HG03439 (cell line): ENCODE measurements around the gene TAMM41.
"Not testable (repeated sequence)": the region's sequence is repeated elsewhere in the genome, so short reads cannot be mapped to it uniquely, and the experiment has no call there.

Experiments used
- ATAC-seq: cut with Tn5 transposase; IDR thresholded peaks from one replicate; pipeline ENCODE4 v1.9.1; 2021; ENCODE audit warnings: mild to moderate bottlenecking, moderate library complexity; ENCODE audit not compliant: unreplicated experiment

The TAMM41 gene

DNA sequence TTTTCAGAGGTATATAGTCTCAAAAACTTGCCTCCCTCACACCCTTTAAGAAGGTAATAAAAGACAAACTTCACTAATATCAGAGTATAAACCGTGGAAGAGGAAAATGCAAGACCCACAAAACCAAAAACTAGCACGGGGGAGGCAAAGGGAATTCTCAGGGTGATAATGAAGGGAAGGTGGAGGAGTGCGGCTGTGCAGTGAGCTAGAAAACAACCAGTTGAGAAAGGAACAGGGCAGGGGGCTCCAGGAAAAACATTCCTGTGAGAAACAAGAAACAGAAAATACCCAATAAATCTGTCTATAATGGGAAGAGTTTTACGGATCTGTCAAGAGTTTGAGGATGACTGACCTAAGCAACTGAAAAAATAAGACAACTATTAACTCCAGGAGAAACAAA lies 31.6 kb downstream of the TAMM41 start:
- no peak for ATAC-seq

DNA sequence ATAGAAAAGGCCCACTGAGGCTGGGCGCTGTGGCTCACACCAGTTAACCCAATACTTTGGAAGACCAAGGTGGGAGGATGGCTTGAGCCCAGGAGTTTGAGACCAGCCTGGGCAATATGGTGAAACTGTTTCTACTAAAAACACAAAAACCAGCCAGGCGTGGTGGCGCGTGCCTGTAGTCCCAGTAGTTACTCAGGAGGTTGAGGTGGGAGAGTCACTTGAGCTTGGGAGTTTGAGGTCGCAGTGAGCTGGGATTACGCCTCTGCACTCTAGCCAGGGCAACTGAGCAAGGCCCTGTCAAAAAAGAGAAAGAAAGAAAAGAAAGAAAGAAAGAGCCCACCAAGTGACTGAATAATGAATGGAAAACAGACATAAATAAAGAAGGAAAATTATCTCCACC lies 32.0 kb downstream of the TAMM41 start:
- no peak for ATAC-seq

DNA sequence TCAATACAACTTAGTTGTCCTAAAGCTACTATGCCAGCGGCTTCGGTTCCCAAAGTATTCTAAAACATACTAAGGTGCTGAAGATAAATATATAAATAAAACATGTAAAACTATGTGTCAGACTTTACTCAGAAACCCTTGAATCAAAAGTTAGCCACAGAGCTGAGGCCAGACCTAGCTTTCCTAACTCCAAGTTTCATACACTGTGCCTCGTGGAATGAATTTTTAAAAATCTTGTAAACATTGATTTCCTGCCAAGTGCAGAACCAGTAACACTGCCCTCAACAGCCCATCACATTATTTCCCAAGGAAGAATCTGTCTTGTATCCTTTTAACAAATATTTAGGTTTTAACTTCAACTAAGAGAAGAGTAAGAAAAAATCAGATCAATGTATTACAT lies 36.4 kb downstream of the TAMM41 start:
- no peak for ATAC-seq

DNA sequence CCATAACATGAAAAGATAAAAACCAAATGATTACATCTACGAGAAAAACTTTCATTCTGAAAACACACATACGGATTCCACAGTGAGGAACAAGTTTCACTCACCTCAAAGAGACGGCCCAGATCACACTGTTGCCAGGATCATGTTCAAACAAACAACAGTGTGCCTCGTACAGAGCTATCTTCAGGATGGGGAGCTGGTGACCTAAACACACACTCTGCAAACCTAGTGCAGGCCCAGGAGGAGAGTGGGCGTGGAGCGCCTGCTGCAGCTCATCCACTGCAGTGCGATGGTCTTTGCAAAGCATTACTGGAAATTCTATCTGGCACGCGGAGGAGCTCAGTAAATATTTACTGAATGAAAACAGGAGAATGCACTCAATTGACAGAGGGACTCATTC lies 38.5 kb downstream of the TAMM41 start:
- ATAC-seq, result no peak

DNA sequence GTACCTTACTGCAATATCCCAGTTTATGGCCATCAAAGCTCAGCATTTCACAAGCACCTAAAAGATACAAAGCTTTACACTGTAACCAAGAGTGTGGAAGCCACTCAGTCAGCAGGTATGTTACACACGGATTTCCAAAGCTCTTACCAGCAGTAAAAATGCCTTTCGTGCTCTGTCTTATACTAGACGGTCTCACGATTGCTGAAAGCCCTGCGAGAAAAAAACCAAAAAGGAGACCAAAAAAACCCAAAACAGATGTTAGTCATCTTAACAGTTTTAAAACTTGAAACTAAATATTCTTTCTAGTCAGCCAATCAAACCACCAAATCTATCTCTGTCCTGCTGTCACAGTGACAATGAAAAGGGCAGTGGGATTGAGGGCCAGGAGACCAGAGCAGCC lies 39.0 kb downstream of the TAMM41 start:
- no peak for ATAC-seq

DNA sequence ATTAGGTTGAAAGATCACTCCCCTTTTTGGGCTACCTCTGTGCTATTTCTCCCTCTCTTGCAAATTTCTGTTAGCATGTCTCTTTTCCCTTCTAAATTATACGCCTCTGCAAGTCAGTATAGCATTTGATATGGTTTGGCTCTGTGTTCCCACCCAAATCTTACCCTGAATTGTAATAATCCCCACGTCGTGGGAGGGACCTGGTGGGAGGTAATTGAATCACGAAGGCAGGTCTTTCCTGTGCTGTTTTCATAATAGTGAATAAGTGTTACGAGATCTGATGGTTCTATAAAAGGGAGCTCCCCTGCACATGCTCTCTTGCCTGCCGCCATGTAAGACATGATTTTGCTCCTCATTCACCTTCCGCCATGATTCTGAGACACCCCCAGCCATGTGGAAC lies 41.0 kb downstream of the TAMM41 start:
- no peak for ATAC-seq

DNA sequence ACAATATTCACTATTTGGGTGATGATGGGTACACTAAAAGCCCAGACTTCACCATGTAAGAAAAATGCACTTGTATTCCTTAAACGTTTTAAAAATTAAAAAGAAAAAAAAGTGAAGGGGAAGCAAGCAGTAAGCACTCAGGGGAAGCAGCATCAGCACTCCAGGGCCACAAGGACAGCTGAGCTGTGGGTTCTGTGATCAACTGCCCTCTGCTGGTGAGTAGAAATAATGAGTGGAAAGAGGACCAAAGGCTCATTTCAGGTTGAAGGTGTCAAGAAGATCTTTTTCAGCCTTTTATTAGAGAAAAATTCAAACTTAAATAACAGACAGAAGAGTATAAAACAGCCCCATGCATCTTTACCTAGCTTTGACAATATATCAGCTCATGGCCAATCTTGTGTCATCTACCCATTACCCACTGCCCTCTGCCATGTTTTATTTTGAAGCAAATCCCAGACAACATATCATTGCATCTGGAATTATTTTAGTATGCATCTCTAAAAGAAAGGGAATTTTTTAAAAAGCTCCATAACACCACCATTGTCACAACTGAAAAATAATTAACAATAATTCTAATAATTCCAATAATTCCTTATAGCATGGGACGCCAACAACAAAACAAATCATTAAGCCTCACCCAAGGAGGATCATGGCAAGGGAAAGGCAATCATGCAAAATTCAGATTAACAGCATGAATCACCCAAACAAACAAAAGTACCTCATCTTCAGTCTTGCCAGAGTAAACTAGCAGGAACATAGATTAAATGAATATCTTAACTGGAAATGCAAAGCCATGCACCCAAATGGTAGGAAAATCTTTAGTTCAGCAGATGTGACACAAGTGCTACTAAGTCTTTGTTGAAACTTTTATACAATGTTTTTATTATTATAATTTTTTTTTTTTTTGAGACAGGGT lies 42.5 kb downstream of the TAMM41 start:
- ATAC-seq, result no peak

DNA sequence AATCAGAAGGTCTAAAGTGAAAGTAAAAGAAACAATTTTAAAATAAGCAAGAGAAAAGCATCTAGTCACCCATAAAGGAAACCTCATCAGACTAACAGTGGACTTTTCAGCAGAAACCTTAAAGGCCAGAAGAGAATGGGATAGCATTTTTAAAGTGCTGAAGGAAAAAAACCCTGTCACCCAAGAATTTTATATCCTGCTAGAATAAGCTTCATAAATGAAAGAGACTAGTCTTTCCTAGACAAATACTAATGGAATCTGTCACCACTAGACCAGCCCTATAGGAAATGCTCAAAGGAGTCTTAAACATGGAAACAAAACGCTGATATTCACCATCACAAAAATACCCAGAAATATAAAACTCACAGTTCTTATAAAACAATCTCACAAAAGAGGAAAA lies 46.9 kb downstream of the TAMM41 start:
- ATAC-seq, result no peak

DNA sequence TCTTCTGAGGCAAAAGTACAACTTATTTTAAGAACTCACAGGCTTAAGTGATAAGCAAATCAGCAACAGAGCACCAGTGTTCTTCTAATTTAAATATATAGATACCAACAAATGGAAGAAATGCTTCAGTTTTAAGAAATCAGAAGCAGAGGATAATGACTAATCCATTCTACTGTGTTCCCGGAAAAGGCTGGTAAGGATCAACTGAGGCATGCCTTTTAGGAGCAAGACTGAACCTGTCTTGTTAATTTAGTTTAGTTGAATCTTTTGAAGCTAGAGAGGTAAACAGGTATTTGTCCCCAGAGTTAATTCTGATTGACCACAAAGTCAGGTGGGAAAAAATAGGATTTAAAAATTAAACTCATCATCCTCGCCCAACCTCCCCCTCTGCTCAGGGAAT lies 51.8 kb downstream of the TAMM41 start:
- no peak for ATAC-seq

DNA sequence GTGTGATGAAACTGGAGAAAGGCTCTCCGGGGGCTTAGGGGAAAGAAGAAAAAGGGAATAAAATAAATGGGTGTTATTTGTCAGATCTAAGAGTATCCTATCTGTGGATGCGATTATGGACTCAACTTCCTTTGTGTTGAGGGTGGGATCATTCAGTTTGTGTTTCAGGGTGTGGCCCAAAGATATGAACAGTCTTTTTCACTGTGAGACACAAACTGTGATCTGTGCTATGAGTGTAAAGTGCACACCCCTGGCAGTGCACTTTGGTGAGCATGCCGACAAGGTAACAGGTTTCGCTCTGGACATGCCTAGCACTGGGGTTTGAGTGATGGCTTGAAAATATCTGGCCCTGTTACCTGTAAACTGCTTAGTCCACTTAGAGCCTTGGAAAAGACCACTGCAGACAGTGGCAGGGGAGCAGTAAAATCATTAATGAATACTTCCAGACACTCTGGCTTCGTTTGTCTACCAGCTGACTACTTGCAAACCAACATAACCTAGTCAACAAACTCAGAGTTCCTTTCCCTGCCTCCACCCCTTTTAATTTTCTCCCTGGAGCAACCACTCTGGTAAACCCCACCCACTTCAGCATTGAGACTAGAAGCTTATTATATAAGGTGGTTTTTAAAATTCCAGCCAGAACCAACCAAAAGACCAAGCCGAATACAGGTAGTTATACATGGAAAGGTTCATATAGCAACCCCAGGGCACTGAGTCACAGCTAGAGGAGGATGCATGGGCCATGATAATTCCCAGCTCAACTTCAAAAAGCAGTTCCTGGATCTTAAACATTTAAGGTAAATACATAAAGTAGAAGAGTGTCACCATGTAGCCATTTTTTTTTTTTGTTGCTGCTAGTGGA lies 55.1 kb downstream of the TAMM41 start:
- no peak for ATAC-seq

DNA sequence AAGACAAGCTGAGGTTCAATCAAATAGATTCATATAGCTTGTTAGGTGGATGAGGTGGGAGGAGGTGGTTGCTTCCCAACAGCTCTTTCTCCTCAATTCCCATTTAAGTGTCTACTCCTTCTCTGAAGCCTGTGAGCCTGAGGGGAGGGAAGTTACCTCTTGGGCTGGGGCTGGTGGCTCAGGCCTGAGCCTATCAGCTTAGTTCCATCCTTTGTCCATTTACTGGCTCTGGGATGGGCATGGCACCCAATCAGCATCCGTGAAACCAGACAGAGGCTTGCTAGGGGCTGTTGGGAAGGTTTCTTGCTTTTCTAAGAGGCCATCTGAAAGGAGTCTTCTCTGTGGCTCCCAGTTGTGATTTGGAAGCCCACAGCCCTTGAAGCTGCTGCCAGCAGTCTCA lies 57.3 kb downstream of the TAMM41 start:
- ATAC-seq, result no peak

DNA sequence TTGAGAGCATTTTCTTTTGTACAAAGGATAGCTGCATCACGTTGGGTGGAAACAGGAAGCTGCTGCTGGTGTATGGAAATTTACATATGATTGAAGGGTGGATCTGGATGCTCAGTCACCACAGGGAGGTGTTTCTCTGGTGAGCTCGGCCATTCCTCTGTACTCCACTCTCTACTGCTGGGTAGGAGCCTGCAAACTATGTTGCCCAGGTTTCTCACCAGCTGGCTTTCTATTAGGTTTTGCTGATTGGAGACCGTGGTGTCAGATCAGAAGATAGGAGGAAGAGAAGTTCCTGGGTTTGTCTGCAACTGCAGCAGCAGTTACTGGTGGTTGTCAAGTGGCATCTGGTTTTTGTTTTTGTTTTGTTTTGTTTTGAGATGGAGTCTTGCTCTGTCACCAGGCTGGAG lies 61.7 kb downstream of the TAMM41 start:
- no peak for ATAC-seq

DNA sequence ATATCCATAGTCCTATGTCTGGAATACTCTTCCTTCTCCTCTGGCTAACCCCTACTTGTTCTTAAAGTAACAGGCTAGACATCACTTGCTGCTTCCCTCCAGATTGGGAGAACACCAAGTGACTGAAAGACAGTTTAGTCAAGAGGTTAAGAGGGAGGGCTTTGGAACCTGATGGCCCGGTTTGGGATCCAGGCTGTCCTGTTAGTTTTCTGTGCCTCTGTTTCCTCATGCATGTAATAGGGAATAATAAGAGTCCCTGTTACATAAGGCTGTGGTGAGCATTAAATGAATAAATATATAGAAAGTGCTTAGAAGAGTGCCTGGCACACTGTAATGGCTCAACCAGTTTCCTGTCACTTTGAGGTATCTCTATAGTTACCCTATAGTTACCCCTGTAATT lies 66.3 kb downstream of the TAMM41 start:
- no peak for ATAC-seq

DNA sequence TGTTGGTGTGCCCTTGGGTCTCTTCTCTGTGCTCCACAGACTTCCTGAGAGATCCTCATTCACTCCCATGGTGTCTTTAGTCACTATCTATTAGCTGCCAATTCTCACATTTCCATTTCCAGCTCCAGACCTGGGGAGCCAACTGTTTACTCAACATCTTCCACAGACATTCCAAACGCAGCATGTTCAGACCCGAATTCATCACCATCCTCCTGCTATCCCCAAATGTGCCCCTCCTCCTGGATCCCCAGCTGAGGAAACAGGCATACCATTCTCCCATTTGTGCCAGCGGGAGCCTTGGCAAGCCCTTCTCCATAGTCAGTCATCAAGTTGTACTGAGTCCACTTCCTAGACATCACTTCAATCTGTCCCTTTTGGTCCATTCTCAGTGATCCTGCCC lies 67.1 kb downstream of the TAMM41 start:
- no peak for ATAC-seq

DNA sequence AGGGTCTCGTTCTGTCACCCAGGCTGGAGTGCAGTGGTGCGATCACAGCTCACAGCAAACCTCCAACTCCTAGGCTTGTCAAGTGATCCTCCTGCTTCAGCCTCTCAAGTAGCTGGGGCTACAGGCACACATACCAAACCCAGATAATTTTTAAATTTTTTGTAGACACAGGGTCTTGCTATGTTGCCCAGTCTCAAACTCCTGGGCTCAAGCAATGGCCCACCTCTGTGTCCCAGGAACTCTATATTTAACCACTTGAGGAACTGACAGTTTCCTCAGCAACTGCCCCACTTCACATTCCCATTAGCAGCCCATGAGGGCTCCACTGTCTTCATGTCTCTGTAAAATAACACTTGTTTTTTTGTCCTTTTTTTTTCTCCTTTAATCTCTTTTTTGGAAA lies 68.4 kb downstream of the TAMM41 start:
- no peak for ATAC-seq

DNA sequence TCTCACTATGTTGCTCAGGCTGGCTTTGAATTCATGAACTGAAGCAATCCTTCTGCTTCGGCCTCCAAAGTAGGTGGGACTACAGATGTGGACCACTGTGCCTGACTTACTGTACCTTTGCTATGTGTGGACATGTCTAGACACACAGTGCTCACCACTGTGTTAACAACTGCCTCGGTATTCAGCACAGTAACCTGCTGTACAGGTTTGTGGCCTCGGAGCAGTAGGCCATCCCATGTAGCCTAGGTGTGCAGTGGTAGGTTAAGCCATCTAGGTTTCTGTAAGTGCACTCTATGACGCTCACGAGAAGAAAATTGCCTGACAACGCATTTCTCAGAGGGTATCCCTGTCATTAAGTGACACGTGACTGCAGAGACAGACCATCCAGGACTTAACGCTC lies 70.3 kb downstream of the TAMM41 start:
- no peak for ATAC-seq

DNA sequence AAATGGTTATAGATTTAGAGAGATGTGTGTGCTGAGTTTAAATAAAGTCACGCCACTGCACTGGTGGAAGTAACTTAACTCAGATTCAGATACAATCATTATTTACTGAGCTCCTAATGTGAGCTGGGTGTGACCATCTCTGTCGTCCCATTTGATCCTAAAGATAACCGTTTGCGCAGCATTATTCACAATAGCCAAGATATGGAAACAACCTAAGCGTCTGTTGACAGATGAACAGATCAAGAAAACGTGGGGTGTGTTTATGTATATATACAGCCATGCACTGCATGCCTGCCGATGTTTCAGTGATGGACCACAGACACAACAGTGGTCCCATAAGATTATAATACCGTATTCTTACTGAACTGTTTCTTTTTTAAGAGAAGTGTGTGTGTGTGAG lies 71.2 kb downstream of the TAMM41 start:
- ATAC-seq, result no peak

DNA sequence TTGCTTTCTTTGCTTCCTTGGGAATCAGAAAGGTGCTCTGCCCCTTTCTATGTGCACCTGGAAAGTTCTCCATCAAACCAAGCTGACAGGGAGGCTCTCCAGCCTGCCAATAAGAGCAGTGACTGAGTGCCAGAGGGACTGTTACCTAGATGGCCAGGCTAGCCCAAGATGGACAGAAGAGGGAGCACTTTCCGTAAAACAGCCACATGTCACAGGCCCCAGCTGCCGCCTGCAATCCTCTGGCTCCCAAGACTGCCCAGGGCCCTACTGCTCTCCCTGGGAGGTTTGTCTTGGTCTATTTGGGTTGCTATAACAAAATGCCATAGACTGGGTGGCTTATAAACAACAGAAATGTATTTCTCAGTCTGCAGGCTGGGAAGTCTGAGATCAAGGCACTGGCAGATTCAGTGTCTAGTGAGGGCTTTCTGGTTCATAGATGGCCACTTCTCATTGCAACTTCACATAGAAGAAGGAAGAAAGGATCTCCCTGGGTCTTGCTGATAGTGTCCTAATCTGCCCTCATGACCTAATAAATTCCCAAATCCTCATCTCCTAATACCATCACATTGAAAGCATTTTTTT lies 72.3 kb downstream of the TAMM41 start:
- ATAC-seq, result no peak

DNA sequence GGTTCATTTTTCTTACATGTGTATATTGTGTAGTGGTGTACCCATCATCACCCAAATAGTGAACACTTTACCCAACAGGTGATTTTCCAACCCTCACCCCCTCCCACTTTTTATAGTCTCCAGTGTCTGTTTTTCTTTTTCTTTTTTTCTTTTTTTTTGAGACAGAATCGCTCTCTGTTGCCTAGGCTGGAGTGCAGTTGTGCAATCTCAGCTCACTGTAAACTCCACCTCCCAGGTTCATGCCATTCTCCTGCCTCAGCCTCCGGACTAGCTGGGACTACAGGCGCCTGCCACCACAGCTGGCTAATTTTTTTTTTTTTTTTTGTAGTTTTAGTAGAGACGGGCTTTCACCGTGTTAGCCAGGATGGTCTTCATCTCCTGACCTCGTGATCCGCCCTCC lies 74.8 kb downstream of the TAMM41 start:
- ATAC-seq, result not testable (repeated sequence)

DNA sequence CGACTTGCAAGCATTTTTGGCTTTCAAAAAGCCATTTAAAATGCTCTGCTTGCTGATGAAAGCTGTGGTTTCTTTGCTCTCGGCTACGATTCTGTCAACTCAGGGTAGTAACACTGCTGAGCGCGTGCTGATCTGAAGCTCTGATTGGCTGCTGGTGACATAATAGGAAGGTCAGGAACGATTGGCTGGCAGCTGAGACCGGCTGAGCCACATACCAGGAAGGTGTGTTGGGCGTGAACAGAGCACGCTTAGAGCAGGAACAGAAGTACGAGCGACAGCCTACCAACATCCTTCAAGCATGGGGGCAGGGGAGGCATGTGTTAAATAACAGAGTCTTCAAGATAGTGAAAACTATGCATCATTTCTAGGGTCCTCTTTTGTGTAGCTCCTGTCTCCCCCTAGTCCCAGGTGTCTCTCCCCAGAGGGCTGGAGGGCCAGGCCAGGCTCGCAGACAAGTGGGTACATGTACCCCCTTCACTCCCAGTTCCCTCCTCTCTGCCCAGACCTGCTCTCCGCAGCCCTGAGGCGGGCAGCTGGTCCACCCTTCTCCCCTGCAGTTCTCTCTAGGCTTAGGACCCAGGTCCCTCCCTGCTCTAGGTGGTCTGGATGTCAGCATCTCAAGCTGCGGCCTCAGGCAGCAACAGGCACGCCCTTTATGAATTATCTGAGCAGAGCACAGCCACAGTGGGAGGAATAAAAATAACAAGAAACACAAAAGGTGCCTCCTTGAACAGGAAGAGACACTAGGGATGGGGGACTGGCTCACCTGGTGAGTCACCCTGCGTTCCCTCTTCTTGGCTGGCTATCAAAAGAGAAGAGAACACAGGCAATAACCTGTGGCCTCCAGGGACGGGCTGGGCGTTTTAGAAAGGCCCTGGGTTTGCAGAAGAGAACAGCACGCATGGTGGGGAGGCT lies 76.0 kb downstream of the TAMM41 start:
- ATAC-seq, result peak; percentile 98
